IMR-90 (cell line): ENCODE measurements around the gene PSME3. TPM values are rescaled to one million over a fixed set of nuclear protein-coding genes. Genes with fewer than 3 reads are reported as not detected.

Source experiments
- ATAC-seq: fragments of 200-7000 bp; cut with Tn5 transposase; 2 replicates; pipeline ENCODE4 v1.9.1; 2020; ENCODE audit warnings: low read depth, mild to moderate bottlenecking, moderate library complexity
- BruUV-seq: library from RNA; stranded (reverse); fragments of 400-500 nt; replicated peaks from 2 replicates; lab custom pipeline; 2021; lab: Mats Ljungman, UMichigan
- CTCF ChIA-PET: fragments of 300-600 bp; formaldehyde crosslinking; extraction: SDS; loops from one replicate; lab custom pipeline; 2021; ENCODE audit warnings: antibody characterized with exemption; lab: Yijun Ruan, JAX
- POLR2A ChIA-PET: fragments of 300-600 bp; sonication (Branson Sonifier 250); formaldehyde crosslinking; loops from one replicate; lab custom pipeline; 2022; ENCODE audit warnings: antibody characterized with exemption; ENCODE audit not compliant: unreplicated experiment; lab: Charles Lee
- DNase-seq: peaks from one replicate; pipeline ENCODE4 v3.0.0; 2013
- H2AFZ ChIP-seq: replicated peaks from 2 replicates; pipeline ENCODE3; 2013; ENCODE audit warnings: low read length, mild to moderate bottlenecking; ENCODE audit not compliant: poor library complexity
- H2AK5ac ChIP-seq: 2 replicates; pipeline ENCODE4 v1.6.1; 2013; ENCODE audit warnings: low read depth, low read length, inconsistent platforms
- H2AK9ac ChIP-seq: replicated peaks from 2 replicates; pipeline ENCODE3; 2013; ENCODE audit warnings: mild to moderate bottlenecking, low read depth, low read length, moderate library complexity; ENCODE audit not compliant: poor library complexity
- H2BK120ac ChIP-seq: 2 replicates; pipeline ENCODE4 v1.6.1; 2013; ENCODE audit warnings: low read depth, low read length, inconsistent platforms
- H2BK15ac ChIP-seq: 3 replicates; pipeline ENCODE4 v1.6.1; 2013; ENCODE audit warnings: low read depth, low read length, inconsistent platforms
- H2BK20ac ChIP-seq: 2 replicates; pipeline ENCODE4 v1.6.1; 2013; ENCODE audit warnings: low read depth, mild to moderate bottlenecking, inconsistent platforms, low read length, moderate library complexity
- H2BK5ac ChIP-seq: 2 replicates; pipeline ENCODE4 v1.6.1; 2013; ENCODE audit warnings: mild to moderate bottlenecking, low read depth, low read length, inconsistent platforms; ENCODE audit not compliant: poor library complexity, severe bottlenecking
- H3K14ac ChIP-seq: replicated peaks from 2 replicates; pipeline ENCODE4 v1.6.1; 2013; ENCODE audit warnings: low read depth, low read length, inconsistent platforms
- H3K18ac ChIP-seq: 2 replicates; pipeline ENCODE4 v1.6.1; 2013; ENCODE audit warnings: low read depth, low read length, control low read depth
- H3K23ac ChIP-seq: 2 replicates; pipeline ENCODE4 v1.6.1; 2013; ENCODE audit warnings: low read depth, low read length, inconsistent platforms
- H3K27ac ChIP-seq: 2 replicates; pipeline ENCODE4 v1.5.1; 2013; ENCODE audit warnings: mild to moderate bottlenecking, control low read depth, low read length; ENCODE audit not compliant: insufficient read depth
- H3K27me3 ChIP-seq: 2 replicates; pipeline ENCODE4 v1.6.1; 2013; ENCODE audit warnings: low read length; ENCODE audit not compliant: control insufficient read depth, insufficient read depth
- H3K36me3 ChIP-seq: 2 replicates; pipeline ENCODE4 v1.6.1; 2013; ENCODE audit warnings: low read length, mixed read lengths; ENCODE audit not compliant: control insufficient read depth, insufficient read depth
- H3K4ac ChIP-seq: 2 replicates; pipeline ENCODE4 v1.6.1; 2013; ENCODE audit warnings: low read depth, low read length, inconsistent platforms
- H3K4me1 ChIP-seq: 2 replicates; pipeline ENCODE4 v1.6.1; 2013; ENCODE audit warnings: low read length, mixed read lengths; ENCODE audit not compliant: control insufficient read depth, insufficient read depth
- H3K4me2 ChIP-seq: 2 replicates; pipeline ENCODE4 v1.6.1; 2013; ENCODE audit warnings: low read depth, mild to moderate bottlenecking, control low read depth, low read length, moderate library complexity
- H3K4me3 ChIP-seq: 2 replicates; pipeline ENCODE4 v1.5.1; 2013; ENCODE audit warnings: low read depth, mild to moderate bottlenecking, control low read depth, low read length, moderate library complexity; ENCODE audit not compliant: insufficient read depth
- H3K56ac ChIP-seq: 2 replicates; pipeline ENCODE4 v1.6.1; 2013; ENCODE audit warnings: low read length, inconsistent platforms; ENCODE audit not compliant: insufficient read depth; ENCODE audit errors: extremely low read depth
- H3K79me1 ChIP-seq, 2 experiments: 2 replicates each; pipeline ENCODE4 v1.6.1; 2013; ENCODE audit warnings: low read length in 2 of 2, inconsistent platforms in 1 of 2, low read depth in 1 of 2
- H3K9ac ChIP-seq: 2 replicates; pipeline ENCODE4 v1.6.1; 2013; ENCODE audit warnings: low read depth, low read length, control low read depth
- H3K9me1 ChIP-seq: 2 replicates; pipeline ENCODE4 v1.6.1; 2013; ENCODE audit warnings: low read length, inconsistent platforms; ENCODE audit not compliant: insufficient read depth
- H3K9me3 ChIP-seq: 2 replicates; pipeline ENCODE4 v1.6.1; 2013; ENCODE audit warnings: low read length; ENCODE audit not compliant: control insufficient read depth, insufficient read depth
- H4K20me1 ChIP-seq: 2 replicates; pipeline ENCODE4 v1.6.1; 2013; ENCODE audit warnings: low read length, inconsistent platforms; ENCODE audit not compliant: insufficient read depth
- H4K5ac ChIP-seq: 2 replicates; pipeline ENCODE4 v1.6.1; 2013; ENCODE audit warnings: mild to moderate bottlenecking, low read depth, low read length, control low read depth
- H4K8ac ChIP-seq, 2 experiments: 2 replicates each; pipeline ENCODE4 v1.6.1; 2013; ENCODE audit warnings: low read depth in 2 of 2, low read length in 2 of 2, control low read depth in 1 of 2, inconsistent platforms in 1 of 2
- H4K91ac ChIP-seq: 2 replicates; pipeline ENCODE4 v1.6.1; 2013; ENCODE audit warnings: low read depth, low read length, inconsistent platforms; ENCODE audit not compliant: insufficient read depth
- CEBPB ChIP-seq: IDR thresholded peaks from 2 replicates; pipeline ENCODE4 v1.6.1; 2012; ENCODE audit warnings: low read depth, low read length, improper control_type of control experiment
- CHD1 ChIP-seq: IDR thresholded peaks from 2 replicates; pipeline ENCODE4 v1.6.1; 2012; ENCODE audit warnings: low read depth, low read length, improper control_type of control experiment
- FOS ChIP-seq: fragments of 150-350 bp; IDR thresholded peaks from 2 replicates; pipeline ENCODE4 v1.6.1; 2016; ENCODE audit warnings: low read depth, low read length
- NFE2L2 ChIP-seq: fragments of 150-350 bp; IDR thresholded peaks from 2 replicates; pipeline ENCODE4 v1.6.1; 2016; ENCODE audit warnings: low read depth, mild to moderate bottlenecking, low read length
- RCOR1 ChIP-seq: IDR thresholded peaks from 2 replicates; pipeline ENCODE4 v1.6.1; 2012; ENCODE audit warnings: mild to moderate bottlenecking, low read length, improper control_type of control experiment; ENCODE audit not compliant: insufficient replicate concordance
- WGBS, 2 experiments: methylation state at CpG; one replicate each; pipeline versions ENCODE4 v1.1.5 to v1.1.7; 2013; ENCODE audit warnings: missing lambda C conversion rate in 2 of 2; ENCODE audit not compliant: insufficient read length in 1 of 2; ENCODE audit errors: extremely low coverage in 2 of 2; 5-methylcytosine and 5-hydroxymethylcytosine counted together
- dilution Hi-C: fragments of 300-500 bp; cut with HindIII; formaldehyde crosslinking; loops from one replicate; pipeline ENCODE4 v1.14.3; 2018; ENCODE audit warnings: low sequenced_read_pairs; ENCODE audit not compliant: unreplicated experiment
- in situ Hi-C: fragments of 300-500 bp; cut with MboI; formaldehyde crosslinking; loops from 3 replicates; pipeline ENCODE4 v1.14.3; 2019; ENCODE audit warnings: low sequenced_read_pairs, inconsistent platforms, mixed read lengths
- intact Hi-C: fragments of 100-400 bp; cut with micrococcal nuclease; formaldehyde crosslinking; loops from 2 replicates; pipeline ENCODE4 v1.10.0; 2022
- polyA plus RNA-seq, 3 experiments: library from polyadenylated mRNA; depleted of rRNA; stranded (reverse); fragments of >200 nt; gene quantifications; 2 replicates each; pipeline ENCODE4 v1.2.3, GENCODE V29; 2012; ENCODE audit warnings: low replicate concordance in 1 of 3
- total RNA-seq: library from RNA; depleted of rRNA; stranded (reverse); fragments of >200 nt; gene quantifications from 2 replicates; pipeline ENCODE4 v1.2.3, GENCODE V29; 2012
- TF ChIP-seq, protein P1 (sequence below): fragments of 150-350 bp; IDR thresholded peaks from 2 replicates; pipeline ENCODE4 v1.6.1; 2017; ENCODE audit warnings: mild to moderate bottlenecking, antibody characterized with exemption, low read length, low read depth
- TF ChIP-seq, protein P2 (sequence below): fragments of 150-350 bp; IDR thresholded peaks from 2 replicates; pipeline ENCODE4 v1.6.1; 2016; ENCODE audit warnings: low read depth, mild to moderate bottlenecking, low read length, moderate library complexity, borderline replicate concordance

The PSME3 gene
- total and polyA plus RNA-seq, 2 of the 4 experiments (the other 2 are of a cell fraction), result 72.4 to 100 TPM

- intact Hi-C loops (no loop called here), dilution Hi-C loops (no loop called here), in situ Hi-C loops (loop anchor here (25.0 kb wide), 1 partner anchor 433 kb away; no protein-coding TSS in a partner anchor)
- H3K4ac ChIP-seq, result no peak overlapping the region
- no peak overlapping the region for H3K4me3 ChIP-seq
- no peak overlapping the region for H3K14ac ChIP-seq
- no peaks in the 10 kb centered on the region for H3K9me1 ChIP-seq
- no peaks in the 10 kb centered on the region for H4K20me1 ChIP-seq
- no peak overlapping the region for H3K23ac ChIP-seq
- DNase-seq (peak; percentile 48), ATAC-seq (peak; percentile 86)
- H4K8ac ChIP-seq, result no peak overlapping the region
- peaks cover 2% of the 10 kb centered on the region; the same call in 1 of the 2 replicates for H3K4me1 ChIP-seq
- no peak overlapping the region for H2BK5ac ChIP-seq
- H2BK120ac ChIP-seq, result no peak overlapping the region
- 29% methylated on average over 4 of the region's 6 CpGs; no CpG with 5 or more reads in 1 of the 2 experiments for WGBS, 2 experiments
- H3K27ac ChIP-seq, result no peak overlapping the region
- no peak overlapping the region for H2AK5ac ChIP-seq
- no peak overlapping the region for H4K5ac ChIP-seq
- H3K4me2 ChIP-seq, result no peak overlapping the region
- H3K27me3 ChIP-seq, result peaks cover 27% of the 10 kb centered on the region
- no peak overlapping the region for H2BK15ac ChIP-seq
- no TSS peak for BruUV-seq
- H3K79me1 ChIP-seq, result no peaks in the 10 kb centered on the region
- no peak overlapping the region for H3K18ac ChIP-seq
- no peaks in the 10 kb centered on the region for H3K9me3 ChIP-seq
- no peaks in the 10 kb centered on the region for H3K36me3 ChIP-seq
- CTCF ChIA-PET, result no interaction called here
- TF ChIP-seq FOS (no peak), CEBPB (no peak), NFE2L2 (no peak), RCOR1 (no peak), CHD1 (no peak)
- TF ChIP-seq, protein P1, sequence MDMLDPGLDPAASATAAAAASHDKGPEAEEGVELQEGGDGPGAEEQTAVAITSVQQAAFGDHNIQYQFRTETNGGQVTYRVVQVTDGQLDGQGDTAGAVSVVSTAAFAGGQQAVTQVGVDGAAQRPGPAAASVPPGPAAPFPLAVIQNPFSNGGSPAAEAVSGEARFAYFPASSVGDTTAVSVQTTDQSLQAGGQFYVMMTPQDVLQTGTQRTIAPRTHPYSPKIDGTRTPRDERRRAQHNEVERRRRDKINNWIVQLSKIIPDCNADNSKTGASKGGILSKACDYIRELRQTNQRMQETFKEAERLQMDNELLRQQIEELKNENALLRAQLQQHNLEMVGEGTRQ, result no peak
- TF ChIP-seq, protein P2, sequence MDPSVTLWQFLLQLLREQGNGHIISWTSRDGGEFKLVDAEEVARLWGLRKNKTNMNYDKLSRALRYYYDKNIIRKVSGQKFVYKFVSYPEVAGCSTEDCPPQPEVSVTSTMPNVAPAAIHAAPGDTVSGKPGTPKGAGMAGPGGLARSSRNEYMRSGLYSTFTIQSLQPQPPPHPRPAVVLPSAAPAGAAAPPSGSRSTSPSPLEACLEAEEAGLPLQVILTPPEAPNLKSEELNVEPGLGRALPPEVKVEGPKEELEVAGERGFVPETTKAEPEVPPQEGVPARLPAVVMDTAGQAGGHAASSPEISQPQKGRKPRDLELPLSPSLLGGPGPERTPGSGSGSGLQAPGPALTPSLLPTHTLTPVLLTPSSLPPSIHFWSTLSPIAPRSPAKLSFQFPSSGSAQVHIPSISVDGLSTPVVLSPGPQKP, result no peak
- no peak overlapping the region for H2BK20ac ChIP-seq
- no peak overlapping the region for H3K9ac ChIP-seq
- no peak overlapping the region for H4K91ac ChIP-seq
- POLR2A ChIA-PET, result no interaction called here
- H2AFZ ChIP-seq, result no peak overlapping the region
- no peak overlapping the region for H2AK9ac ChIP-seq
- H3K56ac ChIP-seq, result no peak overlapping the region
Observed at GRCh38 chr17:42879596-42879985, 46.4 kb downstream of the PSME3 start.
